A549 (cell line): ENCODE results near the gene CAMTA1. TPM values are rescaled to one million over a fixed set of nuclear protein-coding genes. Genes with fewer than 3 reads are reported as not detected.

Source experiments
- ATAC-seq, 2 experiments: fragments of 200-7000 bp in 1 of 2; fragments of >200 bp in 1 of 2; cut with Nextera tagmentation in 1 of 2; cut with Tn5 transposase in 1 of 2; 3 replicates each; pipeline versions ENCODE4 v1.8.0 to v1.9.1; 2018 to 2020; ENCODE audit warnings: mild to moderate bottlenecking in 1 of 2, moderate library complexity in 1 of 2
- CTCF ChIA-PET: fragments of 300-600 bp; sonication (Branson Sonifier 250); formaldehyde crosslinking; extraction: SDS; loops from one replicate; lab custom pipeline; 2021; ENCODE audit warnings: antibody characterized with exemption, inconsistent platforms; lab: Yijun Ruan, JAX
- POLR2A ChIA-PET: fragments of 350-600 bp; formaldehyde crosslinking; extraction: SDS; loops from one replicate; lab custom pipeline; 2021; ENCODE audit warnings: antibody characterized with exemption, inconsistent platforms; lab: Yijun Ruan, JAX
- DNase-seq, 2 experiments: peaks; one replicate each; pipeline versions ENCODE4 v3.0.0 to v3.0.0-alpha.2; 2011 to 2016; ENCODE audit warnings: low read depth in 1 of 2, low spot score in 1 of 2
- FAIRE-seq: peaks from 2 replicates; lab custom pipeline; 2011; peaks lifted over from hg19 to GRCh38; lab: Jason Lieb, UNC
- H3K27ac ChIP-seq, 2 experiments: fragments of >200 bp; sonication (Bioruptor Twin); formaldehyde crosslinking; 3 replicates each; pipeline ENCODE4 v1.5.1; 2016 to 2017
- H3K4me1 ChIP-seq: fragments of >200 bp; sonication (Bioruptor Twin); formaldehyde crosslinking; 3 replicates; pipeline ENCODE4 v1.6.1; 2016
- H3K4me2 ChIP-seq: fragments of >200 bp; sonication (Bioruptor Twin); formaldehyde crosslinking; 3 replicates; pipeline ENCODE4 v1.6.1; 2016
- H3K4me3 ChIP-seq: fragments of >200 bp; sonication (Bioruptor Twin); formaldehyde crosslinking; 3 replicates; pipeline ENCODE4 v1.5.1; 2016
- H3K9me3 ChIP-seq: fragments of >200 bp; sonication (Bioruptor Twin); formaldehyde crosslinking; 3 replicates; pipeline ENCODE4 v1.6.1; 2016
- ATOH8 ChIP-seq: fragments of 250-450 bp; sonication (Bioruptor Pico); IDR thresholded peaks from 2 replicates; pipeline ENCODE4 v1.5.0; 2020; ENCODE audit warnings: low read depth, mild to moderate bottlenecking, moderate library complexity
- BCL3 ChIP-seq: fragments of >200 bp; sonication (Bioruptor Twin); formaldehyde crosslinking; IDR thresholded peaks from 3 replicates; pipeline ENCODE4 v1.6.1; 2016
- CHD2 ChIP-seq: fragments of 150-350 bp; IDR thresholded peaks from 2 replicates; pipeline ENCODE4 v1.6.1; 2014; ENCODE audit warnings: low read length; ENCODE audit not compliant: partially characterized antibody
- E2F6 ChIP-seq: IDR thresholded peaks from 2 replicates; pipeline ENCODE4 v1.6.1; 2012; ENCODE audit warnings: low read depth, borderline replicate concordance
- ESRRA ChIP-seq: fragments of 150-350 bp; IDR thresholded peaks from 2 replicates; pipeline ENCODE4 v1.6.1; 2014; ENCODE audit warnings: mild to moderate bottlenecking, low read length, borderline replicate concordance
- FOXS1 ChIP-seq: fragments of 250-450 bp; sonication (Bioruptor Pico); IDR thresholded peaks from 2 replicates; pipeline ENCODE4 v1.5.0; 2020; ENCODE audit warnings: mild to moderate bottlenecking, moderate library complexity
- GATA3 ChIP-seq: IDR thresholded peaks from 2 replicates; pipeline ENCODE4 v1.6.1; 2012; ENCODE audit warnings: borderline replicate concordance
- HDAC2 ChIP-seq: fragments of 200-600 bp; sonication (generic); IDR thresholded peaks from 2 replicates; pipeline ENCODE4 v1.6.1; 2016
- HEYL ChIP-seq: fragments of 250-450 bp; sonication (Bioruptor Pico); IDR thresholded peaks from 2 replicates; pipeline ENCODE4 v1.8.0; 2021; ENCODE audit warnings: mild to moderate bottlenecking, moderate library complexity
- HMGXB4 ChIP-seq: fragments of 250-450 bp; sonication (Bioruptor Pico); IDR thresholded peaks from 2 replicates; pipeline ENCODE4 v1.5.0; 2021; ENCODE audit warnings: mild to moderate bottlenecking, moderate library complexity, borderline replicate concordance
- HOXB13 ChIP-seq: fragments of 250-450 bp; sonication (Bioruptor Pico); IDR thresholded peaks from 2 replicates; pipeline ENCODE4 v1.5.0; 2020; ENCODE audit warnings: low read depth, mild to moderate bottlenecking, moderate library complexity
- KDM5A ChIP-seq: fragments of 200-600 bp; sonication (generic); IDR thresholded peaks from 2 replicates; pipeline ENCODE4 v1.6.1; 2016; ENCODE audit warnings: antibody characterized with exemption, mild to moderate bottlenecking
- MAX ChIP-seq: IDR thresholded peaks from 2 replicates; pipeline ENCODE4 v1.6.1; 2012
- MYC ChIP-seq: IDR thresholded peaks from 2 replicates; pipeline ENCODE4 v1.6.1; 2012; ENCODE audit warnings: mild to moderate bottlenecking, inconsistent platforms, low read length, improper control_type of control experiment, borderline replicate concordance
- NFE2L2 ChIP-seq: fragments of 150-350 bp; conservative IDR thresholded peaks from 2 replicates; pipeline ENCODE4 v1.6.1; 2014; ENCODE audit warnings: low read length
- NR3C1 ChIP-seq: fragments of >200 bp; sonication (Bioruptor Twin); formaldehyde crosslinking; IDR thresholded peaks from 3 replicates; pipeline ENCODE4 v1.6.1; 2017
- PBX3 ChIP-seq: IDR thresholded peaks from 2 replicates; pipeline ENCODE4 v1.6.1; 2012
- PHF8 ChIP-seq: fragments of 200-600 bp; sonication (generic); IDR thresholded peaks from 2 replicates; pipeline ENCODE4 v1.6.1; 2016; ENCODE audit warnings: low read depth, mild to moderate bottlenecking, antibody characterized with exemption, moderate library complexity, borderline replicate concordance
- POLR2A ChIP-seq: IDR thresholded peaks from 2 replicates; pipeline ENCODE4 v1.6.1; 2012; ENCODE audit warnings: mild to moderate bottlenecking, low read length
- POLR2AphosphoS2 ChIP-seq: conservative IDR thresholded peaks from 2 replicates; pipeline ENCODE4 v1.6.1; 2012; ENCODE audit warnings: low read length, improper control_type of control experiment, inconsistent platforms
- REST ChIP-seq: fragments of 200-600 bp; sonication (generic); IDR thresholded peaks from 2 replicates; pipeline ENCODE4 v1.6.1; 2016; ENCODE audit warnings: antibody characterized with exemption, mild to moderate bottlenecking, moderate library complexity
- RNF2 ChIP-seq: fragments of 200-600 bp; sonication (generic); IDR thresholded peaks from 2 replicates; pipeline ENCODE4 v1.6.1; 2016; ENCODE audit warnings: low read depth, mild to moderate bottlenecking, antibody characterized with exemption, moderate library complexity, borderline replicate concordance
- SREBF2 ChIP-seq: fragments of 450-650 bp; IDR thresholded peaks from 2 replicates; pipeline ENCODE4 v1.6.1; 2014; ENCODE audit warnings: mild to moderate bottlenecking, moderate library complexity
- TP53 ChIP-seq: fragments of 250-450 bp; sonication (Bioruptor Pico); IDR thresholded peaks from 2 replicates; pipeline ENCODE4 v1.5.0; 2021; ENCODE audit warnings: mild to moderate bottlenecking, moderate library complexity
- ZC3H11A ChIP-seq: fragments of 450-650 bp; IDR thresholded peaks from 2 replicates; pipeline ENCODE4 v1.6.1; 2014; ENCODE audit warnings: antibody characterized with exemption, mild to moderate bottlenecking
- ZSCAN20 ChIP-seq: fragments of 250-450 bp; sonication (Bioruptor Pico); IDR thresholded peaks from 2 replicates; pipeline ENCODE4 v1.8.0; 2022; ENCODE audit warnings: mild to moderate bottlenecking, moderate library complexity
- WGBS: methylation state at CpG from one replicate; pipeline ENCODE4 v1.1.6; 2017; ENCODE audit errors: missing lambda C conversion rate; 5-methylcytosine and 5-hydroxymethylcytosine counted together
- polyA plus RNA-seq, 4 experiments: library from polyadenylated mRNA; depleted of rRNA in 3 of 4; stranded (reverse); fragments of >200 nt; fragmentation: RNase III in 1 of 4; extraction: RNeasy Plus Mini Kit Qiagen cat#74134 plus additional on column Dnase treatment in 1 of 4; gene quantifications; 2 replicates in 3 of 4; 3 replicates in 1 of 4; pipeline ENCODE4 v1.2.3, GENCODE V29; 2011 to 2017

The CAMTA1 gene
- polyA plus RNA-seq, 2 of the 4 experiments (the other 2 are of a cell fraction) = 58.8 to 75.0 TPM

GRCh38 chr1:6827630-6828165 lies 42.4 kb downstream of the CAMTA1 start:
- Histone ChIP-seq H3K27ac (no peak overlapping the region), H3K9me3 (no peaks in the 10 kb centered on the region), H3K4me2 (no peak overlapping the region), H3K4me1 (peaks cover 26% of the 10 kb centered on the region), H3K4me3 (no peak overlapping the region)
- FAIRE-seq (no peak), DNase-seq (no peak), ATAC-seq (no peak)
- 92% methylated on average over 10 of the region's 10 CpGs for WGBS
- TF ChIP-seq POLR2A (no peak), BCL3 (no peak), ZSCAN20 (CRISPR knock-in tag) (no peak), MAX (no peak), HOXB13 (no peak), CHD2 (no peak), NR3C1 (no peak), ATOH8 (CRISPR knock-in tag) (no peak), MYC (no peak), REST (no peak), GATA3 (no peak), ZC3H11A (no peak), PHF8 (no peak), E2F6 (no peak), FOXS1 (CRISPR knock-in tag) (no peak), PBX3 (no peak)
- ChIA-PET POLR2A (no interaction called here), CTCF (interaction anchor here (1.2 to 1.4 kb wide), 2 partner anchors 9 to 21 kb away, joined by 3 to 4 read pairs; no protein-coding TSS in a partner anchor)

GRCh38 chr1:6831366-6831765 lies 46.1 kb downstream of the CAMTA1 start:
- POLR2A ChIA-PET = no interaction called here
- Histone ChIP-seq H3K27ac (no peak overlapping the region), H3K4me1 (peaks cover 7% of the 10 kb centered on the region; the same call in 1 of the 3 replicates), H3K4me2 (no peak overlapping the region), H3K9me3 (no peaks in the 10 kb centered on the region), H3K4me3 (no peak overlapping the region)
- 90% methylated on average over 1 of the region's 1 CpG for WGBS
- ATAC-seq (no peak), FAIRE-seq (no peak), DNase-seq (no peak)
- CTCF ChIA-PET = no interaction called here
- TF ChIP-seq HMGXB4 (CRISPR knock-in tag) (no peak), MAX (no peak), ZSCAN20 (CRISPR knock-in tag) (no peak), POLR2AphosphoS2 (no peak), NR3C1 (no peak), TP53 (CRISPR knock-in tag) (no peak), HDAC2 (no peak), NFE2L2 (no peak), RNF2 (no peak), ESRRA (no peak), ATOH8 (CRISPR knock-in tag) (no peak), HEYL (CRISPR knock-in tag) (no peak), KDM5A (no peak), SREBF2 (no peak)
